Smooth muscle cell (in vitro differentiated cells): ENCODE measurements around the gene ZNF790. TPM values are rescaled to one million over a fixed set of nuclear protein-coding genes. Genes with fewer than 3 reads are reported as not detected.

Experiments used
- DNase-seq: peaks from one replicate; lab custom pipeline; 2025; ENCODE audit not compliant: unreplicated experiment; lab: John Stamatoyannopoulos, UW
- H2AFZ ChIP-seq: fragments of 200-600 bp; sonication (generic); 2 replicates; pipeline ENCODE4 v1.6.0; 2016; ENCODE audit warnings: antibody characterized with exemption, low read depth, mild to moderate bottlenecking
- H3F3A ChIP-seq: fragments of 200-600 bp; sonication (generic); 2 replicates; pipeline ENCODE4 v1.6.0; 2017; ENCODE audit warnings: antibody characterized with exemption, low read depth
- H3K27ac ChIP-seq: fragments of 200-600 bp; sonication (generic); 2 replicates; pipeline ENCODE4 v1.5.1; 2016; ENCODE audit warnings: low read depth, mild to moderate bottlenecking
- H3K27me3 ChIP-seq: fragments of 200-600 bp; sonication (generic); 2 replicates; pipeline ENCODE4 v1.6.1; 2016; ENCODE audit warnings: low read depth, mild to moderate bottlenecking
- H3K36me3 ChIP-seq: fragments of 200-600 bp; sonication (generic); 2 replicates; pipeline ENCODE4 v1.5.1; 2016; ENCODE audit warnings: low read depth
- H3K4me1 ChIP-seq: fragments of 200-600 bp; sonication (generic); 2 replicates; pipeline ENCODE4 v1.5.1; 2016; ENCODE audit warnings: low read depth
- H3K4me2 ChIP-seq: fragments of 200-600 bp; sonication (generic); 2 replicates; pipeline ENCODE4 v1.6.0; 2016; ENCODE audit warnings: mild to moderate bottlenecking
- H3K4me3 ChIP-seq: fragments of 200-600 bp; sonication (generic); 2 replicates; pipeline ENCODE4 v1.5.1; 2016; ENCODE audit warnings: mild to moderate bottlenecking
- H3K79me2 ChIP-seq: fragments of 200-600 bp; sonication (generic); 2 replicates; pipeline ENCODE4 v1.6.0; 2016; ENCODE audit warnings: low read depth, mild to moderate bottlenecking
- H3K9ac ChIP-seq: fragments of 200-600 bp; sonication (generic); 2 replicates; pipeline ENCODE4 v1.6.0; 2016; ENCODE audit warnings: low read depth
- H3K9me3 ChIP-seq: fragments of 200-600 bp; sonication (generic); replicated peaks from 2 replicates; pipeline ENCODE4 v1.5.1; 2016; ENCODE audit warnings: low read depth
- H4K20me1 ChIP-seq: fragments of 200-600 bp; sonication (generic); 2 replicates; pipeline ENCODE4 v1.6.0; 2016; ENCODE audit warnings: low read depth
- CTCF ChIP-seq: fragments of 200-600 bp; sonication (generic); IDR thresholded peaks from 2 replicates; pipeline ENCODE4 v1.5.1; 2017; ENCODE audit warnings: borderline replicate concordance, mild to moderate bottlenecking, antibody characterized with exemption; ENCODE audit not compliant: insufficient read depth, poor library complexity, severe bottlenecking
- WGBS: methylation state at CpG from one replicate; pipeline ENCODE4 v1.1.7; 2016; ENCODE audit warnings: low lambda C conversion rate; 5-methylcytosine and 5-hydroxymethylcytosine counted together
- polyA plus RNA-seq: library from polyadenylated mRNA; unstranded; fragments of >200 nt; fragmentation: Nextera tagmentation; extraction: Ambion mirVana; gene quantifications from 2 replicates; pipeline ENCODE4 v1.2.1, GENCODE V29; 2016
- small RNA-seq: library from RNA; depleted of rRNA; stranded (forward); fragments of <200 nt; gene quantifications from one replicate; pipeline ENCODE3, GENCODE V24; 2014
- total RNA-seq: library from RNA; depleted of rRNA; stranded (reverse); fragments of >200 nt; gene quantifications from 2 replicates; pipeline ENCODE4 v1.2.3, GENCODE V29; 2014

The ZNF790 gene
- total and polyA plus RNA-seq, 2 experiments from 2014 or later: 5.0 to 7.8 TPM

- H3K4me1 ChIP-seq: no peaks in the 10 kb centered on the region
- peaks cover 30% of the 10 kb centered on the region for H3K79me2 ChIP-seq
- peak overlapping the region; percentile 97 for H2AFZ ChIP-seq
- H4K20me1 ChIP-seq: no peaks in the 10 kb centered on the region
- H3F3A ChIP-seq: no peaks in the 10 kb centered on the region
- no peaks in the 10 kb centered on the region for H3K27me3 ChIP-seq
- TF ChIP-seq CTCF: no peak
- no peak for DNase-seq
- no peak overlapping the region for H3K9ac ChIP-seq
- no peaks in the 10 kb centered on the region for H3K9me3 ChIP-seq
- H3K4me2 ChIP-seq: peak overlapping the region; percentile 87
- H3K27ac ChIP-seq: no peak overlapping the region
- WGBS: 21% methylated on average over 15 of the region's 15 CpGs
- H3K36me3 ChIP-seq: no peaks in the 10 kb centered on the region
- H3K4me3 ChIP-seq: peak overlapping the region; percentile 85
These were observed 65.0 kb downstream of the ZNF790 start for GRCh38 chr19:36773223-36773579.

- no peaks in the 10 kb centered on the region for H4K20me1 ChIP-seq
- under 1% methylated on average over 56 of the region's 57 CpGs for WGBS
These were observed 65.6 kb downstream of the ZNF790 start, which contains the start of gene ZNF850 for GRCh38 chr19:36772311-36773222. Gene ZNF850 (minus strand): TSS chr19:36772807. CDS start chr19:36762606, 10,201 bp downstream.

GRCh38 chr19:36771261-36772231 is 66.6 kb downstream of the ZNF790 start:
- no peak for DNase-seq
- Histone ChIP-seq H3K36me3 (peaks cover 3% of the 10 kb centered on the region), H2AFZ (peak overlapping the region; percentile 97), H3K4me2 (peak overlapping the region; percentile 87), H3K9ac (peak overlapping the region; percentile 72), H3K4me1 (no peaks in the 10 kb centered on the region), H4K20me1 (no peaks in the 10 kb centered on the region), H3K27me3 (no peaks in the 10 kb centered on the region), H3K27ac (peak overlapping the region; percentile 62), H3K4me3 (peak overlapping the region; percentile 85), H3K9me3 (peaks cover 3% of the 10 kb centered on the region), H3K79me2 (peaks cover 38% of the 10 kb centered on the region), H3F3A (no peaks in the 10 kb centered on the region)
- 27% methylated on average over 29 of the region's 29 CpGs for WGBS
- TF ChIP-seq CTCF: no peak

More at GRCh38 chr19:36772311-36773222, 65.6 kb downstream of the ZNF790 start, which contains the start of gene ZNF850:
- H3K27ac ChIP-seq: peak within 1 kb of the TSS; percentile 62
- no peaks in the 10 kb centered on the region for H3K36me3 ChIP-seq
- no peaks in the 10 kb centered on the region for H3K9me3 ChIP-seq
- peaks cover 35% of the 10 kb centered on the region for H3K79me2 ChIP-seq
- H2AFZ ChIP-seq: peak within 1 kb of the TSS; percentile 97
- H3K4me2 ChIP-seq: peak within 1 kb of the TSS; percentile 87
- H3K4me1 ChIP-seq: no peaks in the 10 kb centered on the region
- H3K9ac ChIP-seq: peak within 1 kb of the TSS; percentile 72
- no peaks in the 10 kb centered on the region for H3K27me3 ChIP-seq
- peak within 1 kb of the TSS; percentile 85 for H3K4me3 ChIP-seq
- peak; percentile 74 for DNase-seq
- H3F3A ChIP-seq: no peaks in the 10 kb centered on the region
- no peak for TF ChIP-seq CTCF

Small RNA genes lying within 50 kb of the gene (small RNA-seq; reads per million reads assigned to genes)
- gene RF00019: not detected

Other genes starting within 250 kb of the ZNF790 start
- 6.0 and 8.9 TPM in 2 replicates for gene ZNF382, start 233.1 kb downstream of the ZNF790 start, total RNA-seq
- 3.0 and 3.5 TPM in 2 replicates for gene ZNF382, start 233.1 kb downstream of the ZNF790 start, polyA plus RNA-seq
- 9.8 and 11.5 TPM in 2 replicates for gene ZNF461, start 171.6 kb downstream of the ZNF790 start, total RNA-seq
- gene ZNF461, start 171.6 kb downstream of the ZNF790 start, polyA plus RNA-seq: 2.6 and 5.1 TPM in 2 replicates
- gene ZNF567, start 150.8 kb downstream of the ZNF790 start, total RNA-seq: 8.0 and 11.3 TPM in 2 replicates
- gene ZNF567, start 150.8 kb downstream of the ZNF790 start, polyA plus RNA-seq: 5.3 and 10.1 TPM in 2 replicates
- gene ZNF850, start 65.6 kb downstream of the ZNF790 start, total RNA-seq: 2.8 and 10.1 TPM in 2 replicates
- gene ZNF850, start 65.6 kb downstream of the ZNF790 start, polyA plus RNA-seq: 0.78 and 0.99 TPM in 2 replicates
- gene ZNF345, start 12.5 kb upstream of the ZNF790 start, total RNA-seq: 2.6 and 4.8 TPM in 2 replicates
- gene ZNF345, start 12.5 kb upstream of the ZNF790 start, polyA plus RNA-seq: 1.2 and 1.7 TPM in 2 replicates
- 2.6 and 2.7 TPM in 2 replicates for gene ZNF829, start 77.9 kb upstream of the ZNF790 start, total RNA-seq
- 0.71 and 2.4 TPM in 2 replicates for gene ZNF829, start 77.9 kb upstream of the ZNF790 start, polyA plus RNA-seq
- gene ZNF568, start 77.9 kb upstream of the ZNF790 start, total RNA-seq: 5.8 and 8.3 TPM in 2 replicates
- 3.0 and 4.3 TPM in 2 replicates for gene ZNF568, start 77.9 kb upstream of the ZNF790 start, polyA plus RNA-seq
- 2.4 and 11.0 TPM in 2 replicates for gene ZNF420, start 240.0 kb upstream of the ZNF790 start, total RNA-seq
- 3.2 and 4.9 TPM in 2 replicates for gene ZNF420, start 240.0 kb upstream of the ZNF790 start, polyA plus RNA-seq